ENCODE results near the gene NSUN7. TPM values are rescaled to one million over a fixed set of nuclear protein-coding genes. Genes with fewer than 3 reads are reported as not detected.

Gene NSUN7
- total RNA-seq, 1 experiment from 2014 or later, result 7.7 TPM

DNA sequence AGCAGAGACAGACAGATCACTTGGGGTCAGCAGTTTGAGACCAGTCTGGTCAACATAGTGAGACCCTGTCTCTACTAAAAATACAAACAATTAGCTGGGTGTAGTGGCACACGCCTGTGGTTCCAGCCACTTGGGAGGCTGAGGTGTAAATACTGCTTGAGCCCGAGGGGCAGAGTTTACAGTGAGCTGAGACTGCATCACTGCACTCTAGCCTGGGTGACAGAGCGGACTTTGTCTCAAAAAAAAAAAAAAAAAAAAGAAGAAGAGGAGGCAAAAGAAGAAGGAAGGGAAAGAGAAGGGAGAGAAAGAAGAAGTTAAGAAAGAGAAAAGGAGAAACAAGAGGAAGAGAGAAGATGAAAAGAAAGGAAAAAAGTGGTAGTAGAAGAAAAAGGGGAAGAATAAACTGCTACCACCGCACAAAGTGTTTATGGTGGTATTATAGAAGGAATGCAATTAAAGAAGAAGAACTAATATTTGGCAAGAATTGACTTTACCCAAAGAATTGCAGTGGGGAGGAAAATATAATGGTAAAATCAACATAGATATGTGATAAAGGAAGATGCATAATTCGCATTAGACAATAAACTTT, 19.6 kb upstream of the NSUN7 start:
- no TSS peak for BruUV-seq (replicated peaks)
- no peak overlapping the region for H3K4me3 Mint-ChIP-seq (ENCODE audit: low read depth, unreplicated experiment)
- TF ChIP-seq CTCF (IDR thresholded peaks at IDR 0.05; ENCODE audit: unreplicated experiment), result no peak
- no peaks in the 10 kb centered on the region for H3K36me3 Mint-ChIP-seq (ENCODE audit: insufficient read depth, unreplicated experiment)
- H3K27me3 Mint-ChIP-seq (ENCODE audit: unreplicated experiment), result no peaks in the 10 kb centered on the region
- H3K9me3 Mint-ChIP-seq (ENCODE audit: low read depth, unreplicated experiment), result no peaks in the 10 kb centered on the region
- intact Hi-C loops (cut with micrococcal nuclease; ENCODE audit: unreplicated experiment), result no loop called here
- DNase-seq, result no peak
- CTCF ChIA-PET, result no interaction called here
- no peak overlapping the region for H3K27ac Mint-ChIP-seq (ENCODE audit: unreplicated experiment)
- peaks cover 9% of the 10 kb centered on the region for H3K4me1 Mint-ChIP-seq (ENCODE audit: low read depth, unreplicated experiment)

DNA sequence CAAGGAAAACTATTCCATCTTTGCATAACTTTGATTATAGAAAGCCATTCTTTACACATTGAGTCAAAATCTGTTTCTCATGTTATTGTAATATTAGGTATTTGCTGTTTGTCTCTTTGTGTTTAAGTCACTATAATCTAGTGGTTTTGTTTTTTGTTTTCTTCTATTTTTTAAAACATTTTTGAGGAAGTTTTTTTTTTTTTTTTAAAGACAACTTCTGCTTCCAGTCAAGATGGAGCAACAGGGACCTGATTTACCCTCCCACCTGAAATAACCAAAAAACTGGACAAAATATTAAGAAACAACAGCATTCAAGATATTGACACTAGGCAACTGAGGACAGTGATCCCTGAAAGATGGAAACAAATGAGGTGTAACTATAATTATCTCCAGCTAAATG, 18.4 kb upstream of the NSUN7 start:
- no peaks in the 10 kb centered on the region for H3K9me3 Mint-ChIP-seq (ENCODE audit: low read depth, unreplicated experiment)
- H3K4me3 Mint-ChIP-seq (ENCODE audit: low read depth, unreplicated experiment), result peak overlapping the region; percentile 31
- CTCF ChIA-PET, result interaction anchor here (1.0 kb wide), 1 partner anchor 12 kb away, joined by 4 read pairs; no protein-coding TSS in a partner anchor
- peaks cover 9% of the 10 kb centered on the region for H3K4me1 Mint-ChIP-seq (ENCODE audit: low read depth, unreplicated experiment)
- TF ChIP-seq CTCF (IDR thresholded peaks at IDR 0.05; ENCODE audit: unreplicated experiment), result no peak
- no peaks in the 10 kb centered on the region for H3K36me3 Mint-ChIP-seq (ENCODE audit: insufficient read depth, unreplicated experiment)
- no peaks in the 10 kb centered on the region for H3K27me3 Mint-ChIP-seq (ENCODE audit: unreplicated experiment)
- no peak overlapping the region for H3K27ac Mint-ChIP-seq (ENCODE audit: unreplicated experiment)
- intact Hi-C loops (cut with micrococcal nuclease; ENCODE audit: unreplicated experiment), result no loop called here
- no TSS peak for BruUV-seq (replicated peaks)
- DNase-seq, result no peak

- intact Hi-C loops (cut with micrococcal nuclease; ENCODE audit: unreplicated experiment), result no loop called here
- BruUV-seq (replicated peaks), result no TSS peak
- CTCF ChIA-PET, result interaction anchor here (1.0 kb wide), 1 partner anchor 13 kb away, joined by 4 read pairs; no protein-coding TSS in a partner anchor
- Mint-ChIP-seq H3K27me3 (ENCODE audit: unreplicated experiment) (no peaks in the 10 kb centered on the region), H3K9me3 (ENCODE audit: low read depth, unreplicated experiment) (no peaks in the 10 kb centered on the region), H3K4me3 (ENCODE audit: low read depth, unreplicated experiment) (peak overlapping the region; percentile 31), H3K4me1 (ENCODE audit: low read depth, unreplicated experiment) (peaks cover 9% of the 10 kb centered on the region), H3K27ac (ENCODE audit: unreplicated experiment) (no peak overlapping the region), H3K36me3 (ENCODE audit: insufficient read depth, unreplicated experiment) (no peaks in the 10 kb centered on the region)
- TF ChIP-seq CTCF (IDR thresholded peaks at IDR 0.05; ENCODE audit: unreplicated experiment), result no peak
- peak; percentile 49 for DNase-seq
These were observed 17.9 kb upstream of the NSUN7 start for GRCh38 chr4:40731792-40732245.

GRCh38 chr4:40733752-40734151, 16.0 kb upstream of the NSUN7 start:
- H3K27ac Mint-ChIP-seq (ENCODE audit: unreplicated experiment), result no peak overlapping the region
- no peaks in the 10 kb centered on the region for H3K9me3 Mint-ChIP-seq (ENCODE audit: low read depth, unreplicated experiment)
- H3K27me3 Mint-ChIP-seq (ENCODE audit: unreplicated experiment), result no peaks in the 10 kb centered on the region
- no peak for DNase-seq
- no peak overlapping the region for H3K4me3 Mint-ChIP-seq (ENCODE audit: low read depth, unreplicated experiment)
- CTCF ChIA-PET, result no interaction called here
- no TSS peak for BruUV-seq (replicated peaks)
- H3K36me3 Mint-ChIP-seq (ENCODE audit: insufficient read depth, unreplicated experiment), result no peaks in the 10 kb centered on the region
- intact Hi-C loops (cut with micrococcal nuclease; ENCODE audit: unreplicated experiment), result no loop called here
- TF ChIP-seq CTCF (IDR thresholded peaks at IDR 0.05; ENCODE audit: unreplicated experiment), result no peak
- peaks cover 9% of the 10 kb centered on the region for H3K4me1 Mint-ChIP-seq (ENCODE audit: low read depth, unreplicated experiment)
